ENCODE results near the gene POC1A. TPM values are rescaled to one million over a fixed set of nuclear protein-coding genes. Genes with fewer than 3 reads are reported as not detected.

Gene POC1A
- total and polyA plus RNA-seq, 12 donors, result 0.44 to 3.5 (median 1.1) TPM

DNA sequence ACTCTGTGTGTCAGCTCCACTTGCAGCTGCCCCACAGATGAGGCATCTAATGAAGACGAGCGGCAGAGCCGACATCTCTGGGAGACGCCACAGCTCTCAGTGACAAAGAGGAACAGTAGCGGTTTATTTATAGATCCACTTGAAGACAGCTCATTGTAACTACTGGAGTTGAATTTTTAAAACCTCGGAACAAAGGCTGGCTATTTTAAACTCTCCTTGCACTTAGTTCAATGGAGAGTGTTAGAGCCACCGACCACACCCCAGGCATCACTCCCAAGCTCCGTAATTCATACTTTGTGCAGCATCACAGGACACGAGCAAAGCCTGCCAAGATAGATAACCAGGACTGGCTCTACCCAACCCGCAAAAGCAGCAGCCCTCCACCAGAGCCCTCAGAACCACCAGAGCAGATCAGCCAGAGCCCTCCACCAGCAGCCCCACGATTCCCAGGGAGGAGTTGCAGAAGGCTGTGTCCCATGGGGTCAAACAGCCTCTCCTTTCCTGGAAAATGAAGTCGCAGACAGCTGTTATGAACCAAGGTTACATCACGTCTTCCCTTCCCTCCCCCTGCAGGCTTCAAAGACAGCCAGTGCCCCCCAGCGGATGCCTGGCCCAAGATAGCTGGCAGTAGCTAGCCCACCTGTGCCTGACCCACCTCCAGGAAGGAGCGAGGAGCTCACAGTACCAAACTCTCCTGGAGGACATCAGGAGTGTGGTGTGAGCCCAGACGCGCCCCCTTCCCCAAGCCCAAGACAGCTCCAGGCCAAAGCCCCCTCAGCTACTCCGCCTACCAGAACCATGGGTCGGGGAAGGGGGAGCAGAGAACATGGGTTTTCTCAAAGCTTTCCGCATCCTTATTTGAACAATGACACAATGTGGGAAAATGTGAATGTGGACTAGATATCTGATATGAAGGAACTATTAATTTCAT is 45.7 kb downstream of the POC1A start:
- Histone ChIP-seq H3K4me1 (peaks cover 0 to 46% (median 39%) of the 10 kb centered on the region in 9 donors), H3K9me3 (no peaks in the 10 kb centered on the region), H3K27me3 (no peaks in the 10 kb centered on the region), H3K27ac (peak overlapping the region; percentile 21 to 85 (median 70)), H3K4me3 (peak overlapping the region in 5 of 10 donors; percentile 18 to 38 (median 29)), H3K36me3 (no peaks in the 10 kb centered on the region)
- intact Hi-C loops (cut with DNase I), result loop anchor here in 6 of 10 donors (2.0 to 5.0 kb wide), 4 partner anchors 41 to 56 kb away; partner anchors contain the start of gene DUSP7 (in 2 of the 6)
- 20 to 25% methylated on average over 20 of the region's 20 CpGs for WGBS, 2 donors
- ATAC-seq (peak; percentile 71 to 92 (median 83)), DNase-seq (peak; percentile 51 to 79)
- TF ChIP-seq, protein P1, sequence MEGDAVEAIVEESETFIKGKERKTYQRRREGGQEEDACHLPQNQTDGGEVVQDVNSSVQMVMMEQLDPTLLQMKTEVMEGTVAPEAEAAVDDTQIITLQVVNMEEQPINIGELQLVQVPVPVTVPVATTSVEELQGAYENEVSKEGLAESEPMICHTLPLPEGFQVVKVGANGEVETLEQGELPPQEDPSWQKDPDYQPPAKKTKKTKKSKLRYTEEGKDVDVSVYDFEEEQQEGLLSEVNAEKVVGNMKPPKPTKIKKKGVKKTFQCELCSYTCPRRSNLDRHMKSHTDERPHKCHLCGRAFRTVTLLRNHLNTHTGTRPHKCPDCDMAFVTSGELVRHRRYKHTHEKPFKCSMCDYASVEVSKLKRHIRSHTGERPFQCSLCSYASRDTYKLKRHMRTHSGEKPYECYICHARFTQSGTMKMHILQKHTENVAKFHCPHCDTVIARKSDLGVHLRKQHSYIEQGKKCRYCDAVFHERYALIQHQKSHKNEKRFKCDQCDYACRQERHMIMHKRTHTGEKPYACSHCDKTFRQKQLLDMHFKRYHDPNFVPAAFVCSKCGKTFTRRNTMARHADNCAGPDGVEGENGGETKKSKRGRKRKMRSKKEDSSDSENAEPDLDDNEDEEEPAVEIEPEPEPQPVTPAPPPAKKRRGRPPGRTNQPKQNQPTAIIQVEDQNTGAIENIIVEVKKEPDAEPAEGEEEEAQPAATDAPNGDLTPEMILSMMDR (IDR thresholded peaks at IDR 0.05), result peak in 8 of 9 donors; percentile 27 to 74 (median 56)

DNA sequence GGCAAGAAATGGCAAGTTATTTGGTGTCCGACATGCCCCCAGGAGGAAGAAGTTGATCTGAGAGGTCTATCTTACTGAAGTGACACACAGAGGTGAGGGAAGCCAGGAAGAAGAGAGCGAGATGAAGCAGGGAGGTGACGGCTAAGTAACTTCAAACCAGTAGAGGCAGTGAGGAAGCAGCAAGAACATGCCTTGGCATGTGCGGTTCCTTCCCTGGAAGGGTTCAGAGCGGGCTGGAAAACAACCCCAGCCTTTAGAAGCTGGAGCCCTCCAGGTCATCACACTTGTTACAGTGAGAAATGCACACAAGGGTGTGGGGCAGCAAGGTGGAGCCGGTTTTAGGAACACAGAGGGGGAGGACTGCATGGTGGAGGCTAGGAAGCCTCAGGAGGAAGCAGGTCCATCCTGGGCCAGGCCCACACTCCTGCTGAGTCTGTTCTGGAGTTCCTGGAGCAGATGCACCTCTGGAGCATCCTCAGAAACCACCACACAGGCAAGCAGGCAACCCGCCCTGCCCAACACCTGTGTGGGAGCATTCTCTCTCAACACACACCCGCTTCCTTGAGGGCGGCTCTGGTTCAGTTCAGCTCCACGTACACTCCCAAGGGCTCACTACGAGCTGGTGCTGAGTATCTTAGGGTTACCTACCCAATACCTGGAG is 47.1 kb downstream of the POC1A start:
- TF ChIP-seq, protein P1 (IDR thresholded peaks at IDR 0.05), result no peak
- no peaks in the 10 kb centered on the region for H3K27me3 ChIP-seq
- peaks cover 0 to 46% (median 39%) of the 10 kb centered on the region in 9 donors for H3K4me1 ChIP-seq
- peaks cover 0 to 4% (median 0%) of the 10 kb centered on the region in 11 donors for H3K9me3 ChIP-seq
- intact Hi-C loops (cut with DNase I), result loop anchor here in 6 of 10 donors (1.0 to 5.0 kb wide), 4 partner anchors 17 to 55 kb away; partner anchors contain the start of gene DUSP7 (in 2 of the 6)
- WGBS, 2 donors, result 94 to 96% methylated on average over 11 of the region's 11 CpGs
- H3K36me3 ChIP-seq, result peaks cover 0 to under 1% (median 0%) of the 10 kb centered on the region in 9 donors
- peak overlapping the region in 5 of 10 donors; percentile 65 to 85 (median 81) for H3K27ac ChIP-seq
- ATAC-seq (no peak), DNase-seq (no peak)
- no peak overlapping the region for H3K4me3 ChIP-seq

DNA sequence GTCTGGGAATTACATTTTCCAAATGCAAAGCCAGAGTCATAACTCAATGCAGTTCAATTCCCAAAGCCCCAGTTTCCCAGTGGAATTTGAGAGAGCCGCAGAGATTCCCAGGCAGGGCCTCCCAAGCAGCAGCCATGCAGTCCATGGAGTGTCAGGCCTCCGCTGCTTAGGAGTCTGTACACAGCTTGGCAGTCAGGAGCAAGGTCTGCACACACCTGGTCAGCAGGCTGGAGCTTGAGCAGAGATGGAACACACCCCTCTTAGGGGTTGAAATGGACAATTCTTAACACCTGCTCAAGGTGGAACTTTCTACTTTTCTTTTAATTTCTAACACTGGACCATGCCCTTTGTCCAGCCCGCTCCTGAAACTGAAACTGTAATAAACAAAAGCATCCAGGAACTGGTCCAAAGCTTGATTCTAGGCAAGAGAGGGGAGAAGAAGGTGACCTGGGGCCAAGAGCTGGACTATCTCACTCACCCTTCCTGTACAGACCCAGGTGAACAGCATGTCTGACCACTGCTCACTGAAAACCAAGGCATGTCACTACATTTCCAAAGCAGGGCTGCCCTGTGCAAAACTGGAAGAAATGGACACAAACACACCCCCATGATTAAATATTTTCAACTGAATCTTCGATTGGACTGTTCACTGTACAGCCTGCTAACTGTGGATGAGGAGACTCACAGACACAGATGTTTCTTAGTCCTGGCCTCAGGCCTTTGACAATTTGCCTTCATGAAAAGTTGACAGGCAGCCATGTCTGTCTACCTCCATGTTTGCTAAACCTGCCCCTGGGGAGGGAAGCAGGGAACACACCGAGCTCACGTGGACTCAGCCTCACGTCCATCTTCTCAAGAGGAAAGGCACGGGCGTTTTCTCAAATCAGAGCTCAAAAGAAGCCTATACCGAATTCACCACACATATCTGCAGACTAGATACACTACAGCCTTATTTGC is 49.3 kb downstream of the POC1A start:
- DNase-seq (no peak), ATAC-seq (no peak)
- no peak overlapping the region for H3K4me3 ChIP-seq
- TF ChIP-seq, protein P1 (IDR thresholded peaks at IDR 0.05), result no peak
- intact Hi-C loops (cut with DNase I), result loop anchor here in 5 of 10 donors (5.0 kb wide), 3 partner anchors 38 to 53 kb away; partner anchors contain the start of gene DUSP7 (in 2 of the 5)
- H3K27me3 ChIP-seq, result no peaks in the 10 kb centered on the region
- peaks cover 0 to 30% (median 24%) of the 10 kb centered on the region in 9 donors for H3K4me1 ChIP-seq
- 92 to 93% methylated on average over 10 of the region's 10 CpGs for WGBS, 2 donors
- H3K36me3 ChIP-seq, result peaks cover 0 to 6% (median 0%) of the 10 kb centered on the region in 9 donors
- peaks cover 0 to 21% (median 12%) of the 10 kb centered on the region in 11 donors for H3K9me3 ChIP-seq
- H3K27ac ChIP-seq, result no peak overlapping the region
